ENCODE results near the gene CCDC171.
"Not testable (repeated sequence)": the region's sequence is repeated elsewhere in the genome, so short reads cannot be mapped to it uniquely, and the experiment has no call there.

CCDC171 gene

DNA sequence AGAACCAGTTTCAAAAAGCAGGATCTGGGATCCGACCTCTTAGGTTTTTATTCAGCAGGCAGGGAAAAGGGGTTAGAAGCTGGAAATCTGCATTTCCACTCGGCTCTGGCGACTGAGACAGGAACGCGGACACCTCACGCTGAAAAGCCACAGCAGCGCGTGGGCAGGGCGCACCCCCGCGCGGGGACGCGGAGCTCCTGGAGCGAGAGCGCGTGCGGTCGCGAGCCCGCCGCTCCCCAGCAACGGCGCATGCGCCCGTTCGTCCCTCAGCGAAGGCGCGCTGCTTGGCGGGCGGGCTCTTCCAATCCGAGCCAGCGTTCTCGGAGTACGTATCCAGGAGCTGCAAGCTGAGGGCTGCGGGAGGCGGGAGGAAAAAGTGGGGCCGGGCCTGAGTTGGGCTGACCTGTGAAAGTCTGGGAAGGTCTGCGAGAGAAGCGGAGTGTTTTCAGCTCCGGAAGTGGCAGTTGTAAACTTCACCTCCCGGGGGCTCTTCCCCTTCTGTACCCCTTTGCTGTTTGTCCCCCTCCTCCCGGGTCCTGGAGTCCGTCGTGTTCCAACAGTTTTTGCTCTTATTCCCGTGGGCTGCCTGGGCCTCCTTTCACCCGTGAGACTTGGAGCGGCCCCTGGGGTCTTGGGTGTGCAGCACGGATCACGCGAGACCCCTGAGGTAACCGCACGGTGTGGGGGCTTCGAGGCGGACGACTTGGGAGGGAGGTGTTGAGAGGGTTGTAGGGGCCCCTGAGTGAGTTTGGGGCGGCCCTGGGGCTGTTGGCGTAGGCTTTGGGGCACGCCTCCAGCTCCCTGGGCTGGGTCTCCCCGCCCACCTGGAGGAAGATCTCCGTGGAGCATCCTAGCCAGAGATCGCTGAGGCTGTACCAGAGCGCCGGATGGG is at the start of gene CCDC171:
CCDC171 (plus strand) TSS at position 408 of the 892 bp plus-strand sequence. CDS start 11,046 bp downstream, outside the sequence.
- peak; percentile 81 for DNase-seq (ENCODE audit: low spot score)

DNA sequence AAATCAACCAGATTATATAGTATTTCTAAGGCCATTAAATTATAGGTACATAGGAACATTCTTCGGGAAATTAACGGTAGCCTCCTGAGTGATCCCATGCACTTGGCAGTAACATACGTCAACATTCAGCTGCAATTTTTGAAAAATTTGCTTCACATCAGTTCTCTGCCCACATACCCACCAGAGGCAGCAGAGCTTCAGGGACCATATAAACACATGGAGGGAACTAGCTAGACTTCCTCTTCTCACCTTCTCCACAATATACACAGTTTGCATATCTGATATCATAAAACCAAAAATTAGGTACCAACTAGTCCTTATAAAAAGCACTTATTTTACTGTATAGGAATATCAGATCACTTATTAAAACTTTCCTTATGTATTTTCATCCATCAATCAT is 46.9 kb upstream of the CCDC171 start:
- no peak for DNase-seq (ENCODE audit: low spot score)

DNA sequence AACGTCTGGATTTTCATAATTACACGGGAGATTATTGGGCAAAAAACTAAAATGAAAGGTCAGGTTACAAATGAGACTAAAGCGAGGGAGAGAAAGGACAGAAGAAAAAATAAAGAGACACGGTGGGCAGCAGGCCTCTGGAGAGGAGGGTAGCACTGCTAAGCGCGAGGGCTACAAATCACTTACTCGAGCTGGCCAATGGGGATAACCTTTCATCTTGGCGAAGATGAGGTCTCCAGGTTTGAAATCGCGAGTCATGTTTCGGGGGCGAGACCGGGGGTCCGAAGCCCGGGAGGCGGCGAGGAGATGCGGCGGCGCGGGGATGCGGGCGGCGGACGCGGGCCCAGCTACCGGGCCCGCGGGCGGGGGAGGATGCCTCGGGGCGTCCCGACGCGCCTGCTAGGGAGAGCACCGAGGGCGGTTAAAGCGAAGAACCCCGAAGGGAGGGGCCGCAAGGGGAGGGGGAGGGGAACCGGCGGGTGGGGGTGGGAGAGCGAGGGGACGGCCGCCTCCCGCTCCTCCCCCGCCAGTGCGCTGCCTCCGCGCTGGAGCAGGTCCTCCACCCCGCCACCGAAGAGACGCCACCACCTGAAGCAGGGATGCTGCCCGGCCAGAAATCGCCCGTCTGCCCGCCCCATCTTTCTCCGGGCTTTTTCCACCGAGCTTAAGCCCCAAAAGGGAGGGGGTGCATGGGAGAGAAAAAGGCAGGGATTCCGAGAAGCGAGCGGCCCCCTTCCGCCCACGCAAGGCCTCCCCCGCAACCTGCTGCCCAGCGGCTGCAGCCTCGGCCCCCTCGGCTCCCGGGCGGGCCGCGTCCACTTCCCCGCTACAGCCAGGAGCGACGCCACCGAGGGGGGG is 42.7 kb upstream of the CCDC171 start:
- DNase-seq (ENCODE audit: low spot score), result peak; percentile 18

DNA sequence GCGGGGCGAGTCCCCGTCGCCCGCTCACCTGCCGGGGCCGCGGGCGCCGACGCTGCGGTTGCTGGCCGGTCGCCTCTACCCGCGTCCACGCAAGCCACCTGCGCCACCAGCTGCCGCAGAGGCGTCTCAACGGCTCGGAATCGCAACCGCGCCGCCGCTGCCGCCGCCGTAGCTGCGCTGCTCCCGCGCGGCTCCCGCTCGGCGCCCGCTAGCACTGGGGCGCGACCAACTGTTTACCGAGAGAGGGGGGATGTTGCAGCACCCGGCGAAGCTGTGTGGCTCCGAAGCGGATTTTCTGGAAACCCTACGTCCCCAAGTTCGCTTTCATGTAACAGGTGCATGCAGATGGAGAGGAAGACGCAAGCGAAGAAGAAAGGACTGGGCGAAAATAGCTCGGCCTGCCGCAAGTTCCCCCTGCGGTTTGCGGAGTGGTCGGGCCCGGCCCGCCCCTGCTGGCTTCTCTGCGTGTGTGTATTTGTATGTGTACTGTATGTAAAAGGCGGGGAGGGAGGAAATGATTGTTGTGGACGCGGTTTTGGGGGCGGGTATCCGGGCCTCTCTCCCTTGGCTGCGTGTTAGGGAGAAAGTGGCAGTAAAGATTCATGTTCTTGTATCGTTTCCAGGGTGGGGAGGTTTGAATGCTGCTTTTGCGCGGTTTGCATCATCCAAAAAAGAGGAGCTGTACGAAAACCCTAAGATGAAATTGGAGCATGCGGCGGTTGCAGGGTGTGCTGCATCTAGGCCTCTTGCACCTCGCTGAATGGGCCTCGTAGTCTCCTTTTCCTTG is 41.9 kb upstream of the CCDC171 start, which contains the start of gene PSIP1:
PSIP1 (minus strand) TSS at position 182 of the 787 bp plus-strand sequence. CDS start 782 bp downstream, outside the sequence.
- DNase-seq (ENCODE audit: low spot score), result peak; percentile 49

DNA sequence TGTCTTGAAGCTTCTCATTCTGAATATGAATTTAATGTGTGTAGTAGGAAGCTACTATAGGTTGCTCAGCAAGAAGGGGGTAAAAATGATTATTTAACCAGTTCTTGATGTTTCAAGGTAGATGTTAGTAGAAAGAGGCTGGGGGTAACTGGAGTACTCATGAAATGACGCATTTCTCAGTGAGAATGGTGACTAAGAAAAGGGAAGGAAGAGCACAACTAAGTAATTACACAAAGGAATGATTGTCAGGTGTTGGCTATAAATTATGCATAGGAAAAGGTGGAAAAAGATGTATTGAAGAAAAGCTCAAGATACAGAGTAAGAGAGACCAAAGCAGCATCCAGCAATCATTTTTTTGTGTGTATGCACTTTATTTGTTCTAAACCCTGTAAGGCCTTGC is 40.6 kb upstream of the CCDC171 start:
- DNase-seq (ENCODE audit: low spot score), result no peak

DNA sequence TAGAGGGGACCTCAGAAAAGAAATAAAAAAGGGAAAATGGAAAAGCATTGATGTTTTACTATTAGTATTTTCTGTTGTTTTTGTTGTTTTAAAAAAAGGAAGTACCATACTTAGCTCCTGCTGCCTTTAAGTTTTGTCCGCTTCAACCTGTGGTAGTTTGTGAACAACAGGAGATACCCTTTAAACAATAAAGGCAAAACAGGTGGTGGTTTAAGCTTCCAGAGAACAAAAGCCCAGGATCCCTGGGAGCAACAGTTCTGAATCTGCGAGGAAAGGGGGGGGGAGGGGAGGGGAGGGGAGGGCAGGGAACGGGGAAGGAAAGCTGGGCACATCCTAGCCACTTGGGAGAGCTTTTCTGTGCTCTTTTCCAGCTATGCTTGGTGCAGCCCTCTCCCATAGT is 40.0 kb upstream of the CCDC171 start:
- DNase-seq (ENCODE audit: low spot score), result no peak

DNA sequence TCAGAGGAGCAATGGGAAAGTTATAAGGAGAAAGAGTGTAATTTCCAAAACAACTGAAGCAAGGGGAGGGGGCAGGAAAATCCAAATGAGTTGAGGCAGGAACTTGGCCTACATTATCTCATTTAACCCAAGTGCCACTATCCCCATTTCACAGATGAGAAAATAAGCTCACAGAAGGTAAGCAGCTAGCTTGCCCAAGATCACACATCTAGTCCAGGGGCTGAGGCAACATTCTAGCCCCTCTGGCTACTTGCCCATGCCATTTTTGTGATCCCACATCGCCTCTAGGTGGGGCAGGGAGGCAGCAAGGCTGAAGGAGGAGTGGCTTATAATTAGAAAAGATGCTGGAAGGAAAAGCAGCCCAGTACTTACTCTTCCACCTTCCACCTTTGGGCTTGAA is 39.5 kb upstream of the CCDC171 start:
- DNase-seq (ENCODE audit: low spot score), result no peak

DNA sequence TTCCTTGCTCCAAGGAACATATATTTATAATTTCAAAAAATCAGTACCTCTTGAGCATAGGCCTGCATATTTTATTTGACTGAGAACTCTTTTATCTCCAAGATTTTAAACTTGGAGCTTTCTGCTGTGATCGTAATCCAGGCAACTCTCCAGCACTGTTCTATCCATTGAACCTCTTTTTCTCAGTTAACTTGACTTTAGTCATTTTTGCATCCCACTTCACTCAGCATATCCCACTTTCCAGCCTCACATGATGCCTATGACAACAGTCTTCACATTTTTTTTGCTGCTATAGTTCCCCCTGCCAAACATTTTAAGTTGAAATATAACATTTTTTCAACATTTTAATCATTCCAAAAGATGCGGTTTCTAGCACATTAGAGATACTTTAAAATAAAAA is 33.0 kb upstream of the CCDC171 start:
- DNase-seq (ENCODE audit: low spot score), result no peak

DNA sequence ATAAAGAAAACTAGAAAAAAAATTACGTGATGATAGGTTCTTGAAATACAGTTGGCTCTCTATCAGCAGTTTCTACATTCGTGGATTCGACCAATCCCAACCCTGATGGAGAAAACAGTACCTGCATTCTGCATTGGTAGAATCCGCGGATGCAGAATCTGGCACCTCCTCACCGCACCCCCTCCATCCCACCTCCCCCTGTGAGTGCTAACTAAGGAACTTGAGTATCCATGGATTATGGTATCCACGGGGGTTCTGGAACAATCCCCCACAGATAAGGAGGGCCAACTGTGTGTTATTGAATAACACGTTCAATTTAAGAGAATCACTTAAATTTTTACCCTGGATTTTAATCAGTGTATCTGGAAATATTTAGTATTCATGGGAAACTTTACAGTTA is 31.6 kb upstream of the CCDC171 start:
- DNase-seq (ENCODE audit: low spot score), result no peak

DNA sequence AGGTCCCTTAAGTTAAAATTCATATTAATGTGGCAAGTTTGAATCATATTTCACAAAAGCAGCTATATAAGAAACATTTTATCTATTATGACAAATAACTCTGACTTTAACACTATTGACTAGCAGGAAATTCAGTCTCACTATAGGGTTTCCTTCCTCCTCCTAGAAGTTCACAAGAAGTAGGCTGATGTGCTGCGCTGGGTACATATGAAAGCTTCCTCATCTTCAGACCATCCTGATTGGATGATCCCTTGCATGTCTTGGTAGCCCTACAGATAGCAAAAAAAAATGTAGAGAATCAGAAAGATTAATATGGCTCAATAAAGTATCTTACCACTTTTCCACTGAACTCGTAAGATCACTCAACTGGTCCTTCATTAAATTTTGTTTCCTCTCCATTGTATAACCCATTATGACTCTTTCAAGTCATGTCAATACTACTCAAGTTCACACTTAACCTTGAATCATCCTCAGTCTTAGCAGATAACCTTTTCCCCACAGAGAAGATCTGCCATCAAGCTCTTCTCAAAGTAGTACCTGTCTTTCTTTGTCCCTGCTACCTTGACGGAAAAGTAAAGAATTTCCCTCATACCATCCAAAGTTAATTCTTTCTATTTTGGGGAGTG is 30.6 kb upstream of the CCDC171 start:
- DNase-seq (ENCODE audit: low spot score), result no peak

DNA sequence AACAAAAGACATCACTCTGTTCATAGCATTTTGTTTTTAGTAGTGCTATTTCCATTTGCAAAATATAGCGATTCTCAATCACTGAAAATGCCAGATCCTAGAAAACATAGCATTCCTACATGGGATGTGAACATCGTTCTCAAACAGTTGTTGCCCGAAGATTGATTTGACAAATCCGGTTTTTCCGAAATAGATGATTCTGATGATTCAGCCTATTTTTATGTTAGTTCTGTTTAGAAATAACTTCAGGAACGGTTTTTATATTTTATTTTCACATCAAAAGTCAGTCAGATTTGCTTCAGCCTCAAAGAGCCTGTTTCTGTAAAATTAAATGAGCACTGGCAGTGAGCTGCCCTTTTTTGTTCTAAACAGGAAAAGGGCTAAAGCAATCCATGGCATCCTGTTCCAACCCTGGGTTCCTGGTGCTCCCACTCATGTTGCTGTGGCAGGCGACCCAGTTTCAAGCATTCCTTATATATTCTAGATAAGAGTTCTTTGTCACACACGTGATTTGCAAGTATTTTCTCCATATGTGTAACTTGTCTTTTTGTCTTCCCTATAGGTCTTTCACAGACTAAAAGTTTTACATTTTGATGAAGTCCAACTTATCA is 27.9 kb upstream of the CCDC171 start:
- DNase-seq (ENCODE audit: low spot score), result no peak

DNA sequence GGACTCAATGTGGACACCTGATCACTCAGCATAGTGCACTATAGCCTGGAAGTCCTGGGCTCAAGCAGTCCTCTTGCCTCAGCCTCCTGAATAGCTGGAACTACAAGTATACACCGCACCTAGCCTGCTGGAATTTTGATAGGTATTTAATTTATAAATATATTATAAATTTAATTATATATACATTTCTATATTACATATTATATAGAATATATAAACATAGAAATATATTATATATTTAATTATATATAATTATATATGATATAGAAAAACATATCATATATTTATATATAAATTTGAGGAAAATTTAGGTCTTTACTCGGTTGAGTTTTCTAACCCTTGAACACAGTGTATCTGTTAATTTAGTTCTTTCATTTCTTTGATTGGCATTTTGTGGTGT is 26.9 kb upstream of the CCDC171 start:
- DNase-seq (ENCODE audit: low spot score), result no peak

DNA sequence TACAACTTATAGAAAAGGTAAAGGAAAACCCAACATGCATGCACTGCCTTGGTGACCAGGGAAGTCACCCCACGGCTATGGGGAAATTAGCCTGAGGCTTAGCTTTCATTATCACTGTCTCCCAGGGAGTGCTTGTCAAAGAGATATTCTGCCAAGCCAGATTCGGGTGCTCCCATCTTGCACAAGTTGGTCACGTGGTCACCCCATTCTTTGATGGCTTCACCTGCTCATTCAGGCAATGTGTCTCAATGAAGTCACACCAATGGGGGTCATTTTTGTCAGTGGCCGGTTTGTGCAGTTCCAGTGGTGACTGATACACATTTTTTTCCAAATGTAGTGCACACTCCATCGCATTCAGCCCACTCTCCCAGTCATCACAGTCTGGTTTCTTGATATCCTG is 25.8 kb upstream of the CCDC171 start:
- DNase-seq (ENCODE audit: low spot score), result not testable (repeated sequence)

DNA sequence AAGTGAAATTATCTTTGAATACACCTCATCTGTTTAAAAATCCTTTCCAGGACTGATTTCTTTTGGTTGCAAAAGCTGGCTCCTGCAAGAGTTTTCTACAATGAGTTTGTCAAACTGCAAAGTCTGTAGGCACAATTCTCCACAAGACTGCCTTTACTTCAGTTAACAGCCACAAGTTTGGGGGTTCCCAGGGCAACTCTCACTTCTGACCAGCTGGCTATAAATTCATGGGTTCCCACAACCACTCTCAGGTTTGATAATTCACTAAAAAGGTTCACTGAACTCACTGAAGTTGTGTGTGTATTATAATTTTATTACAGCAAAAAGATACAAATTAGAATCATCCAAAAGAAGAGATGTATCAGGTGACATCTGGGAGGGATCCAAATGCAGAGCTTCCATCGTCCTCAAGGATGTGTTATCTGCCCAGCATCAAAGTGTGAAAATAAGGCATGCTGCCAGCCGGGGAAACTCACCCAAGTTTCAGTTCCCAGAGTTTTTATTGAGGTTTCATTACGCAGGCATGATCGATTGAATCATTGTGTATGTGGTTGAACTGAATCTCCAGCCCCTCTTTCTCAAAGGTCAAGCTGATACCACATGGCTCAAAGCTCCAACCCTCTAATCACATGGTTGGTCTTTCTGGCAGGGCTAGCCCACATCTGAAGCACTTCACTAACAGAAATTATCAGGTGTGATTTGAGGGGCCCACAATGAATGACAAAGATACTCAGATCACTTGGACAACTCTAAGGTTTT is 23.1 kb upstream of the CCDC171 start:
- DNase-seq (ENCODE audit: low spot score), result no peak

DNA sequence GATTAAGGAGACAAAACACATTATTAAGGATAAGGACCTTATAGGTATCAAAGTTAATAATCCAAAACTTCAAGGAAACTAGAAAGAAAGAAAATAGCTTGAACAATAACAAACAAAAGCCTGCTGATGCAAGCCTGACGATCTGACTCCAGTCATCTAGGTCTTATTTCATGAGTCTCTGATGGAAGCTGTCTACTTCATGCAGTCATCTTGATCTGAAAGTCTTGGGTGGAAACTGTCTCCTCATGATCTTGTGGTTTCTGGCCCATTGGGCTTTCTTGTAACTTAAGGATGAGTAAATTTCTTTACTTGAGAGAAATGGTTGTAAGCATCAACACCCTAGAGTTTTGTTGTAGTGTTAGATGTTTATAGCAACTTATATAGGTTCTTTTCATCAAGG is 21.5 kb upstream of the CCDC171 start:
- no peak for DNase-seq (ENCODE audit: low spot score)

DNA sequence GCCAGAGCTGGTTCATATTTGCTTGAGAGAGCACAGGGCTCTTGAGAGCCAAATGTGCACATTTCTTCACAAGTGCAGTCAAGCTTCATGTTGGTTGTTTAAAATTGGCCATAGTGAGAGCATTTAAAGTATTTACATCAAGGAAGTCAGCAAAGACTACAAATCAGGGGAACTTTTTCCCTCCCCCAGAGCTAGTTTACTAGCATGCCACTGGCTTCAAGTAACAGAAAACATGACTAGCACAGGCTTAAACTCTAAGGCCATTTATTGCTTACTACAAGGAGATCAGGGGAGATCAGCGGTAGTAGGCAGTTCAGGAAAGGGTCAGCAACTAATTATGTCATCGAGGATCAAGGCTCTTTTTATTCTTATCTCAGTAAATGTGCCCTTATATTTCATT is 11.0 kb upstream of the CCDC171 start:
- DNase-seq (ENCODE audit: low spot score), result no peak

DNA sequence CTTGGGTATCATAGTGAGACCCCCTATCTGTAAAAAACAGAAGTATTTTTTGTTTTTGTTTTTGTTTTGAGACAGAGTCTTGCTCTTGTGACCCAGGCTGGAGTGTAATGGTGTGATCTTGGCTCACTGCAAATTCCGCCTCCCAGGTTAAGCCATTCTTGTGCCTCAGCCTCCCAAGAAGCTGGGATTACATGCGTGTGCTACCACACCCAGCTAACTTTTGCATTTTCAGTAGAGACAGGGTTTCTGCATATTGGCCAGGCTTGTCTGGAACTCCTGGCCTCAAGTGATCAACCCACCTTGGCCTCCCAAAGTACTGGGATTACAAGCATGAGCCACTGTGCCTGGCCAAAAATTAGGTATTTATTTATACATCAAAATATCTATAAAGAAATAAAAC is 10.2 kb upstream of the CCDC171 start:
- DNase-seq (ENCODE audit: low spot score), result no peak

DNA sequence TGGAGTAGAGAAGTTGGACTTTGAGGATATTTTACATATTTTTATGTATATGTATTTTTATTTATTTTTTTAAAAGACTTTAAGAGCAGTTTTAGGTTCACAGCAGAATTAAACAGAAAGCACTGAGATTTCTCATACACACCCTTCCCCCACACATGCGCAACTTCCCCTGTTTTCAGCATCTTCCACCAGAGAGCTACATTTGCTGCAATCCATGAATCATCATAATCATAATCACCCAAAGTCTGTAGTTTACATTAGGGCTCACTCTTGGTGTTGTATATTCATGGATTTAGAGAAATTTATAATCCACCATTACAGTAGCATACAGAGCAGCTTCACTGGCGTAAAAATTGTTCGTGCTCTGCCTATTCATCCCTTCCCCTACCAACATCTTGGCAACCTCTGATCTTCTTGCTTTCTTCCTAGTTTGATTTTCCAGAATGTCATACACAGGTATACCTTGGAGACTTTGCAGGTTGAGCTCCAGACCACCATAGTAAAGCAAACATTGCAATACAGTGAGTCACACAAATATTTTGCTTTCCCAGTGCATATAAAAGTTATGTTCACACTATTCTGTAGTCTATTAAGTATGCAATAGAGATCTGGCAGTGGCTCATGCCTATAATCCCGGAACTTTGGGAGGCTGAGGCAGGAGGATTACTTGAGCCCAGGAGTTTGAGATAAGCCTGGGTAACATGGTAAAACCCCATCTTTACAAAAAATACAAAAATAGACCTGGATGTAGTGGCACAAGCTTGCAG is 9.6 kb upstream of the CCDC171 start:
- DNase-seq (ENCODE audit: low spot score), result no peak

DNA sequence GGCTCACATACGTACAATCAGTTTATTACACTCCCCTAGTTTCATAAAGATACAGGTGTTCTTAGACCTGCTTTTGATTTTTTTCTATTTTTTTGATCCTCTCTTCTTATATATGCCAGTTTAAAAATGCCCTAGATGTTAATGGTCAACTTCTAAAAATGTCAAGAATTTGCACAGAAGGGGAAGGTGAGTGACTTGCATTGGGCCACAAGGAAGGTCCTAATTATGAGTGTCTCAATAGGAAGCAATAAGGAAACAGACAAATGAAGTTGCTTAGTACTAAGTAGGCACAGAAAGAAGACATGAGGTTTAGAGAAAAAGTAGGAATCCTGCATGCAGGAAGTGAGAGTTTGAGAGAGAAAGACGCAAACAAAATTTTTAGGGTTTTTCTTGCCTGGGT is 3.2 kb upstream of the CCDC171 start:
- DNase-seq (ENCODE audit: low spot score), result no peak

DNA sequence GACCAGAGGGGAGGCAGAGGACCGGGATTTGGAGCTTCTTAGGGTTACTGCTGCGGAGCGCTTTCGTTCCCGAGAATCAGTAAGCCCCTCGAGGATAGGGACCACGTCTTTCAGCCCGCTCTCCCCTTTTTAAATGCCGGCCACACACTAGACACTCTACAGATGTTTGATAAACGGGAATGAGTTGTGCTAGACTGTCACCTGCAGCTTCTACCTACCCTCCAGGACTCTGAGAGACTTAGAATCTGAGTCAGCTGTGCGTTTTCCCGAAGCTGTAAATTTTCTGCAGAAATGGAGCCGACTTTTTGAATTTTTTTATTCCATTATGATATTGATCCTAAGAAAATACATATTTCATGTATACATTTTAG is 670 bp downstream of the CCDC171 start:
- no peak for DNase-seq (ENCODE audit: low spot score)

All from HuH-7.5 (cell line).